Endodermal cell (in vitro differentiated cells): ENCODE results near the gene EPHX1. TPM values are rescaled to one million over a fixed set of nuclear protein-coding genes. Genes with fewer than 3 reads are reported as not detected.

ENCODE experiments used
- DNase-seq: peaks from one replicate; pipeline ENCODE4 v3.0.0-alpha.2; 2017
- H3K27ac ChIP-seq: 2 replicates; pipeline ENCODE4 v1.5.1; 2013; ENCODE audit warnings: mild to moderate bottlenecking, low read depth, low read length, moderate library complexity
- H3K27me3 ChIP-seq: 2 replicates; pipeline ENCODE4 v1.6.1; 2013; ENCODE audit warnings: mild to moderate bottlenecking, low read length, moderate library complexity; ENCODE audit not compliant: insufficient read depth, control insufficient read depth, poor library complexity, severe bottlenecking
- H3K36me3 ChIP-seq: 2 replicates; pipeline ENCODE4 v1.7.0; 2013; ENCODE audit warnings: mild to moderate bottlenecking, low read length, moderate library complexity; ENCODE audit not compliant: control insufficient read depth, insufficient read depth
- H3K4me1 ChIP-seq: one replicate; pipeline ENCODE4 v1.7.0; 2013; ENCODE audit warnings: low read length; ENCODE audit not compliant: control insufficient read depth, insufficient read depth
- H3K4me3 ChIP-seq: 2 replicates; pipeline ENCODE4 v1.5.1; 2013; ENCODE audit warnings: mild to moderate bottlenecking, low read length, moderate library complexity
- H3K9ac ChIP-seq: 2 replicates; pipeline ENCODE4 v1.6.1; 2013; ENCODE audit warnings: mild to moderate bottlenecking, low read length, moderate library complexity; ENCODE audit not compliant: poor library complexity, severe bottlenecking; ENCODE audit errors: extremely low read depth
- H3K9me3 ChIP-seq: 2 replicates; pipeline ENCODE4 v1.6.1; 2013; ENCODE audit warnings: mild to moderate bottlenecking, low read length, moderate library complexity; ENCODE audit not compliant: control insufficient read depth
- H3K27ac Mint-ChIP-seq: 2 replicates; pipeline ENCODE4 v1.8.0; 2020; ENCODE audit warnings: mixed read lengths
- H3K27me3 Mint-ChIP-seq: 2 replicates; pipeline ENCODE4 v1.8.0; 2021; ENCODE audit warnings: mild to moderate bottlenecking, mixed read lengths; ENCODE audit not compliant: insufficient read depth
- H3K36me3 Mint-ChIP-seq: 2 replicates; pipeline ENCODE4 v1.8.0; 2020; ENCODE audit warnings: low read depth, mixed read lengths
- H3K4me1 Mint-ChIP-seq: 2 replicates; pipeline ENCODE4 v1.8.0; 2020; ENCODE audit warnings: mixed read lengths
- H3K4me3 Mint-ChIP-seq: 2 replicates; pipeline ENCODE4 v1.8.0; 2020; ENCODE audit warnings: mild to moderate bottlenecking, moderate library complexity, mixed read lengths
- H3K9me3 Mint-ChIP-seq: 2 replicates; pipeline ENCODE4 v1.8.0; 2020; ENCODE audit warnings: mild to moderate bottlenecking, mixed read lengths
- WGBS, 2 experiments: methylation state at CpG; one replicate each; pipeline versions ENCODE4 v1.1.5 to v1.1.7; 2013; ENCODE audit warnings: missing lambda C conversion rate in 2 of 2, mixed read lengths in 1 of 2; ENCODE audit not compliant: insufficient coverage in 1 of 2, insufficient read length in 1 of 2; 5-methylcytosine and 5-hydroxymethylcytosine counted together
- total RNA-seq, 2 donors: library from RNA; stranded (reverse); fragmentation: NEBNext Ultra II Directional in 1 of 2; extraction: Animal tissue kit (Norgen Biotek cat#: 25700) in 1 of 2; gene quantifications; 2 replicates in 1 of 2; 3 replicates in 1 of 2; pipeline ENCODE4 v1.2.1, GENCODE V29; 2021
- TF ChIP-seq, protein P1 (sequence below): fragments of 200-600 bp; sonication (generic); conservative IDR thresholded peaks from 2 replicates; pipeline ENCODE4 v1.5.0; 2021; ENCODE audit warnings: antibody characterized with exemption, mild to moderate bottlenecking

Gene EPHX1
- total RNA-seq, 2 donors from 2014 or later, result 49.2 to 84.1 TPM

DNA sequence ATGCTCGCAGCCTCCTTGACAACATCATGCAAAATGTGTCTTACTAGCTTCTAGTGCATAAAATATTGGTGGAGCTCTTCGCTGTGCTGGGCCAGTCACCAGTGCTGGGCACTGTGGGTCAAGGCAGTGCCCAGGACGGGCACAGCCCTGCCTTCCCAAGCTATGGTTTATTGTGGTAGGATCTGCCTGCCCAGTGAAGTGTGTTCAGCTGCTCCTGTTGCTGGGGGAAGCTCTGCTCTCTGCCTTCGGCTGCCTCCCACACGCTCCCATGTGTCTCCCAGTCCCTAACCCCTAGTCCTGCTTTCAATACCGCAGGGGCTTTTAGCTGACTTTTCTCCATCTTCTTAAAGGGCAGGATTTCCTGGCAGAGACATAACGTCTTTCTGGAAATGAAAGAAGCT is 15.7 kb downstream of the EPHX1 start:
- Mint-ChIP-seq H3K36me3 (peaks cover 26% of the 10 kb centered on the region), H3K9me3 (no peaks in the 10 kb centered on the region), H3K27me3 (no peaks in the 10 kb centered on the region), H3K27ac (no peak overlapping the region), H3K4me3 (no peak overlapping the region), H3K4me1 (peaks cover 30% of the 10 kb centered on the region)
- DNase-seq, result no peak
- no peak overlapping the region for H3K27ac ChIP-seq
- H3K9ac ChIP-seq, result no peak overlapping the region
- H3K4me3 ChIP-seq, result no peak overlapping the region
- 82 to 87% methylated on average over 6 to 7 of the region's 7 CpGs for WGBS, 2 experiments
- H3K27me3 ChIP-seq, result no peaks in the 10 kb centered on the region
- no peaks in the 10 kb centered on the region for H3K9me3 ChIP-seq
- H3K4me1 ChIP-seq, result peaks cover 15% of the 10 kb centered on the region
- TF ChIP-seq, protein P1, sequence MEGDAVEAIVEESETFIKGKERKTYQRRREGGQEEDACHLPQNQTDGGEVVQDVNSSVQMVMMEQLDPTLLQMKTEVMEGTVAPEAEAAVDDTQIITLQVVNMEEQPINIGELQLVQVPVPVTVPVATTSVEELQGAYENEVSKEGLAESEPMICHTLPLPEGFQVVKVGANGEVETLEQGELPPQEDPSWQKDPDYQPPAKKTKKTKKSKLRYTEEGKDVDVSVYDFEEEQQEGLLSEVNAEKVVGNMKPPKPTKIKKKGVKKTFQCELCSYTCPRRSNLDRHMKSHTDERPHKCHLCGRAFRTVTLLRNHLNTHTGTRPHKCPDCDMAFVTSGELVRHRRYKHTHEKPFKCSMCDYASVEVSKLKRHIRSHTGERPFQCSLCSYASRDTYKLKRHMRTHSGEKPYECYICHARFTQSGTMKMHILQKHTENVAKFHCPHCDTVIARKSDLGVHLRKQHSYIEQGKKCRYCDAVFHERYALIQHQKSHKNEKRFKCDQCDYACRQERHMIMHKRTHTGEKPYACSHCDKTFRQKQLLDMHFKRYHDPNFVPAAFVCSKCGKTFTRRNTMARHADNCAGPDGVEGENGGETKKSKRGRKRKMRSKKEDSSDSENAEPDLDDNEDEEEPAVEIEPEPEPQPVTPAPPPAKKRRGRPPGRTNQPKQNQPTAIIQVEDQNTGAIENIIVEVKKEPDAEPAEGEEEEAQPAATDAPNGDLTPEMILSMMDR, result no peak
- H3K36me3 ChIP-seq, result peaks cover 47% of the 10 kb centered on the region

DNA sequence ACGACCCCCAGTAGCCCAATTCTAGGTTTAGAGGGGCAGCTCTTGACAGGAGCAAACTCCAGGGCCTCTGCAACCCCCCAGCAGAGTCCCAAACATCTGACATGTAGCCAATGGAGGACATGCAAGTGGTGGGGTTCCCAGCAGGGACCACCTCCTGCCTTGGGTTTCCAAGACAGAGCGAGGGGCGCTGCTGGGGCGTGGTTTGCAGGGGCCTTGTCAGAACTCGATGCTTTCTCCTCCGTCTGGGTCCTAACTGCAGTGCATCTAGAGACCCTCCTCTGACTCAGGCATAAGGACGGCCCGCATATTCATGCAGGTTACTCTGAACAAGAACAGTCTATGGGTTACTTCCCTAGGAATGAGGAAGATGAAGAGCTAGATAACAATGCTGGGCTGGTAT is 17.2 kb downstream of the EPHX1 start:
- H3K27ac Mint-ChIP-seq, result no peak overlapping the region

DNA sequence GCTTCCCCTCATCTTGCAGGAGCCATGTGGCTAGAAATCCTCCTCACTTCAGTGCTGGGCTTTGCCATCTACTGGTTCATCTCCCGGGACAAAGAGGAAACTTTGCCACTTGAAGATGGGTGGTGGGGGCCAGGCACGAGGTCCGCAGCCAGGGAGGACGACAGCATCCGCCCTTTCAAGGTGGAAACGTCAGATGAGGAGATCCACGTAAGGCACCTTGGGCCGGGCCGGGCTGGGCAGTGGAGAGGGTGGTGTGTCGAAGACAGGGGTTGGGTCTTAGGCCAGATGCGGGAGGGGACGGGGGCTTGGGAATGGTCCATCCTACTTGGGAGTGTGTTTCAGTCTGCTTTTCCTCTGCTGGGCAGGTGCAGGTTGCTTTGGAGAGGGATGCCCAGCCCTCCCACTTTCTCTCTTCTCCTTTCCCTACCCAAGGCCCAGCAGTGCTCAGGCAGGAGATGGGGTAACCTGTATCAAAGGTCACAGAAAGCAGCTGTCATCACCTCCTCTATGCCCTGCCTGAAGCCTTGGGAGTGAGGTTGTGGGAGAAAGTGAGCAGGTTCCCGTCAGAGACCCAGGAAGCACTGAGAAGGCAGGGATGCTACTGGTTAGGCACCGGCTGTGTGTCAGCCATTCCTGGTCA is 18.9 kb downstream of the EPHX1 start:
- no peaks in the 10 kb centered on the region for H3K27me3 Mint-ChIP-seq
- Histone ChIP-seq H3K9ac (no peak overlapping the region), H3K36me3 (peaks cover 49% of the 10 kb centered on the region), H3K9me3 (peaks cover 7% of the 10 kb centered on the region), H3K4me1 (peaks cover 13% of the 10 kb centered on the region), H3K27me3 (no peaks in the 10 kb centered on the region), H3K4me3 (no peak overlapping the region), H3K27ac (no peak overlapping the region)
- peaks cover 38% of the 10 kb centered on the region for H3K36me3 Mint-ChIP-seq
- TF ChIP-seq, protein P1, result no peak
- 95 to 98% methylated on average over 9 to 14 of the region's 14 CpGs for WGBS, 2 experiments
- peak overlapping the region; percentile 26 for H3K27ac Mint-ChIP-seq
- no peaks in the 10 kb centered on the region for H3K9me3 Mint-ChIP-seq
- peaks cover 20% of the 10 kb centered on the region for H3K4me1 Mint-ChIP-seq
- no peak overlapping the region for H3K4me3 Mint-ChIP-seq
- DNase-seq, result no peak

More for the DNA sequence above, 17.2 kb downstream of the EPHX1 start:
- TF ChIP-seq, protein P1, result no peak
- Mint-ChIP-seq H3K4me3 (no peak overlapping the region), H3K9me3 (no peaks in the 10 kb centered on the region), H3K4me1 (peaks cover 24% of the 10 kb centered on the region), H3K36me3 (peaks cover 30% of the 10 kb centered on the region), H3K27me3 (no peaks in the 10 kb centered on the region)
- Histone ChIP-seq H3K9me3 (no peaks in the 10 kb centered on the region), H3K36me3 (peaks cover 49% of the 10 kb centered on the region), H3K27me3 (no peaks in the 10 kb centered on the region), H3K4me3 (no peak overlapping the region), H3K4me1 (peaks cover 15% of the 10 kb centered on the region), H3K27ac (no peak overlapping the region), H3K9ac (no peak overlapping the region)
- peak; percentile 43 for DNase-seq
- WGBS, 2 experiments, result 86 to 87% methylated on average over 8 of the region's 8 CpGs
